ENCODE data around the gene COMMD4.
"Not testable (repeated sequence)": the region's sequence is repeated elsewhere in the genome, so short reads cannot be mapped to it uniquely, and the experiment has no call there.

COMMD4 gene

DNA sequence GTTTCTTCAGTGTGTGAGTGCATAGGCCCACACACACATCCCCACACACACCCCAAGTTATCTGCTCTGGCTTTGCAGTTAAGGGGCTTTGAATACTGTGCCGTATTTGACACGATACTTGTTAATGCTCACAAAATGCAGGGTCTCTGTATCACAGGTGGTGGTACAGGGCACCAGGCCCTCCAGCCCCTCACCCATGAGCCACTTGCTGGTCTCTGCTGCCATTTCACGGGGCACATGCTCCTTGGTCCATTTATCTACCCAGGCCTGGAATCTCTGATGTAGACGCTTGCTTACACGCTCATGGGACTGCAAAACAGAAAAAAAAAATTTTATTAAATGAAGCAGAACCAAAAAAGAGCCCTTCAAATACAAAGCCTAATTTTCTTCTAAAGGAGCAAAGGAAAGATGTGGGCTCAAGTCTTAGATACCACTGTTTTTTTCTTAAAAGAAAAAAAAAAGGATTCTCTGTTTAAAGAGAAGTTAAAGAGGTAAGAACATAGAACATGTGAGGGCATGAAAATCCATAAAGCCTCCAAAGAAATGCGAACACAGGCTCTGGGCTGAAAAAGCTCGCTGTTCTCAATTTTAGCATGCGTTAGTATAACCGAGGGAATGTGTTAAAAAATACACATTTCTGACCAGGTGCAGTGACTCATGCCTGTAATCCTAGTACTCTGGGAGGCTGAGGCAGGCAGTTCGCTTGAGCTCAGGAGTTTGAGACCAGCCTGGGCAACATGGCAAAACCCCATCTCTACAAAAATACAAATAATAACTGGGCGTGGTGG lies 36.2 kb downstream of the COMMD4 start:
- no peak for DNase-seq (ENCODE audit: low read depth, low spot score)

- DNase-seq (ENCODE audit: low read depth, low spot score), result no peak
These were observed 44.9 kb downstream of the COMMD4 start for GRCh38 chr15:75380773-75381172.

DNA sequence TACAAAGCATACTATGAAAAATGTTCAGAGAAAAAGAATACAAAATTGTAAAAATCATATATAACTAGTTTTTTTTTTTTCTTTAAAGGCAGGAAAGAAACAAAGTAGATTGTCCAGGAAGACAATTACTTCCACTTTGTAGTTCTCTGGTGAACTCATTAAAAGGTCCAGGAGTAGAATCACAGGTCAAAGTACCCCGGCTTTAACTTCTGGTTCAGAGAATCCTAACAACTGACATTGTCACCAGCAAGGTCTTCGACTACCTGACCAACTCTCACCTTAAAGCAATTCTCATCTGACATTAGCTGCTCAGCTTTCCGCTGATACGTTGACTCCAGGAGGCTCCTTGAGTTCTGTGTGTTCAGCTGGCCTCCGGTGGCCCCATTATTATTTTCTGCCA lies 48.1 kb downstream of the COMMD4 start:
- DNase-seq (ENCODE audit: low read depth, low spot score), result not testable (repeated sequence)
